HG02610 (cell line): ENCODE data around the gene IQCN.

Experiments
- ATAC-seq: cut with Tn5 transposase; IDR thresholded peaks from one replicate; pipeline ENCODE4 v1.9.1; 2021; ENCODE audit warnings: mild to moderate bottlenecking, moderate library complexity; ENCODE audit not compliant: unreplicated experiment

The IQCN gene

DNA sequence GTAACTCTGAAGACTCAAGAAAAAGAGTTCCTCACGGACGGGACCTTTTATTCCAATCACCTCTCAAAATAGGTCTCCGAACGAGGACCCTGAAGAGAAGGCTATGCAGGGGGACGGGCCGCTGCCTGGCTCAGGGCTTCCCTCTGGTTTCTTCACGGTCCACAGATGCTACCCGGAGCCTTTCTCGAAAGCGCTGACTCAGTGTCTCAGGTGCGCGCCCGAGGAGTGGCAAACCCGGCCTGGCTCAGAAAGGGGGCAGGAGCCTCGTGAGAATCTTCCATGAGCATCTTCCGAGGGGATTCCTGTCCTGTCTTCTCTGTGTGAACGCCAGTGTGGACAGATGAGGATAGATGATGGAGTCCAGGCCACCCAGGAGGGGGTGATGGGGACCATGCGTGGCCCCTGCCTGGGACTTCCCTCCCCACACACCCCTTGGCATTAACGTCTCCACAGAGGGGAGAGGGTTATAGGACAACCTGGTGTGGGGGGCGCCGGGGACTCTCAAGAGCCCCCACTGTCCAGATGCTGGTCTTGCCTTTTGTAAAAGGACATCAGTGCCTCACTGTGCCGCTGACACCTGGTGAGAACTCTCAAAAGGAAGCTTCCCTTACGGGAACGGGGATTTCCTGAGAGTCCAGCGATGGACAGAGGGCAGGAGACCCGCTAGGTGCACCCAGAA is 32.1 kb upstream of the IQCN start:
- ATAC-seq: no peak

DNA sequence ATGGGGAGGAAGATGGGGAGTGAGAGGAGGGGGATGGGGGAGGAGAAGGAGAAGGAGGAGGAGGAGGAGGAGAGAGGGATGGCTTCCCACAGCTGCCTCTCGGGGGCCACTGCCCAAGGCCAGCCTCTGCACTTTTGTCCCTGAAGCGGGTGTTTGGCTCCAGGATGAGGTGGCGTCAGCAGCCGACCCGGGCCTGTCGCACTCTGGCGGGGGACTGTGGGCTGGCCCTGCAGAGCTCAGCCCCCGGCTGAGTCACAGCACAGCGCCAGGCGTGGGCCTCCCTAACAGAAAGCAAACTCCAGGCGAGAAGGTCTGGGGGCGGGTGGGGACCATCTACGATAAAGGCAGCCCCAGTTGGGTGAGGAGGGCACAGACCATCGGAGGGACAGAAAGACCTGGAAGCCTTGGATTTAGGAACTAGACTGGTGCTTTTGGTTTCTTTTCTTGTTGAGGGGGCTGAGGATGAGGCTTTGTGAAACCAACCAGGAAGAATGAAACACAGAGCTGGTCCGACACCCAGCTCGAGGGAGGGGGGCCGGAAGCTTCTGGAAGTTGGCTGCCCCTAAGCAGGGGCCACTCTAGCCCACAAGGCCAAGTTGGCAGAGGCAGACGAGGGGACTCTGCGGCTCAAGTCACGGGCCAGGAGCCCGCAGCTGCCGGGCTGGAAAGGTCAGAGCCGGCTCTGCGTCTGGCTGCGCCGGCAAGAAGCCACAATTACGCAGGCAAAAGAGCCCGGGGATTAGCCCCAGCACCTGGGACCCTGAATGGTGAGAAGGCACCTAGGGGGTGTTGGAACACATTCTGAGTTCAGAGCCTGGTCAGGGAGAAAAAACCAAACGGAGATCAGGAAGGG is 30.4 kb upstream of the IQCN start:
- ATAC-seq: peak; percentile 50

DNA sequence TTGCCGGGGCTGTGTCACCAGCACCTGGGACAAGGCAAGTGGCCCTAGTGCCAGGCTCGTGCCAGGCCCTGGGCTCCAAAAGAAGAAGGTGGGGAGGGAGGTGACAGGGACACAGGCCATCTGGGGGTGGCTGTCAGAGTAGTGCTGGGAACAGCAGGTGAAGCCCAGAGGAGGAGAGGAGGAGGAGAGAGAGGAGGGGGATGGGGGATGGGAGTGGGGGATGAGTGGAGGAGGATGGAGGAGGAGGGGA is 29.9 kb upstream of the IQCN start:
- no peak for ATAC-seq

DNA sequence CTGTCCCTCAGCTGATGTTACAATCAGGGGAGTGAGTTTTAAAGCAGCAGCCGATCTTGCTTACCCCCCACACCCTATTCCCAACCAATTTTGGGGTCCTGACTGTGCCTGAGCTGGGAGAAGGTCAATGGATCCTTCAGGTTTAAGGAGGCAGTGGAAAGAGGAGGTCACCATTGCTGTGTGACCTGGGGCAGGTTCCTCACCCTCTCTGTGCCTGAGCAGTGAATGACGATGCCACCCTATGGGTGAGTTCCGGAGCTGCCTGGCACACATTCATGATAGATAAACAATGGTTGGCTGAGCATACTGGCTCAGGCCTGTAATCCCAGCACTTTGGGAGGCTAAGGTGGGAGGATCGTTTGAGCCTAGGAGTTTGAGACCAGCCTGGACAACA is 27.5 kb upstream of the IQCN start:
- no peak for ATAC-seq

DNA sequence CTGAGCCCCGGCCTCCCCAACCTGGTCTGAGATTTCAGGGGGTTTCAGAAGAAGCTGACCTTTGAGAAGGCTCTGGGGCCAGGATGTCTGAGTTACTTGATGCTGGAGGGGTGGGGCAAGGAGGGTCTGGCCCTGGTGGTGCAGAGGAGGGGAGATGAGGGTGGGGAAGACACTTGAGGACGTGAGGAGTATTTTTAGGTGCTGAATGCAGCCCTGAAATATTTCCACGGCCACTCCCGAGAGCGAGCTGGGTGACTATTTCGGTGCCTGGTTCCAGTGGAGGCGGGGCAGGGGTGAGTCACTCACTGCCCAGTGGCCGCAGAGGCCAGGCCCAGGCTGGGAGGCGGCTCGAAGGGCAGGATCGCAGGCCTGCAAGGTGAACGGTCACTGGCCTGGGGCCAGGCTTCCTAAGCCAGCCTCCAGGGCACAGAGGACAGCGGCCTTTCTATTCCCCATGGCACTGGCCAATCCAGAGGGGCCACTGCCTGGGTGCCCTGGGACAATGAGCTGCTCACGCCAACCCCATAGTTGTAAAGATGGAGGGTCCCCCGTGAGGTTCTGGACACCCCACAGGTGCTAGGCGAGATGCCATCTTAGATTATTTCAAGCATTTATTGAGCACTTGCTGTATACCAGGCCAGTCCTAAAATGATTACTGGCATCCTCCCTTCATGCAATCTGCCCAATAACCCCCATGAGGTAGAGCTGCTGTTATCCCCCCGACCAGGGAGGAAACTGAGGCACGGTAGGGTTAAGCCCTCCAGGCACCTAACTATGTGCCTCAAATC is 26.9 kb upstream of the IQCN start:
- ATAC-seq: no peak

DNA sequence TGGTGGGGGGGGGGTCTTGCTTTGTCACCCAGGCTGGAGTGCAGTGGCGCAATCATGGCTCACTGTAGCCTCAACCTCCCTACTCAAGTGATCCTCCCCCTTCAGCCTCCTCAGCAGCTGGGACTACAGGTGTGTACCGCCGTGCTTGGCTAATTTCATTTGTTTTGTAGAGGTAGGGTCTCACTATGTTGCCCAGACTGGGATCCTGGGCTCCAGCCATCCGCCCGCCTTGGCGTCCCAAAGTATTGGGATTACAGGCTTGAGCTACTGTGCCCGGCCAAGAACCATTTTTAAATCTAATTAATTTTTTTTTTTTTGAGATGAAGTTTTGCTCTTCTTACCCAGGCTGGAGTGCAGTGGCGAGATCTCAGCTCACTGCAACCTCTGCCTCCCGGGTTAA is 25.4 kb upstream of the IQCN start:
- no peak for ATAC-seq

DNA sequence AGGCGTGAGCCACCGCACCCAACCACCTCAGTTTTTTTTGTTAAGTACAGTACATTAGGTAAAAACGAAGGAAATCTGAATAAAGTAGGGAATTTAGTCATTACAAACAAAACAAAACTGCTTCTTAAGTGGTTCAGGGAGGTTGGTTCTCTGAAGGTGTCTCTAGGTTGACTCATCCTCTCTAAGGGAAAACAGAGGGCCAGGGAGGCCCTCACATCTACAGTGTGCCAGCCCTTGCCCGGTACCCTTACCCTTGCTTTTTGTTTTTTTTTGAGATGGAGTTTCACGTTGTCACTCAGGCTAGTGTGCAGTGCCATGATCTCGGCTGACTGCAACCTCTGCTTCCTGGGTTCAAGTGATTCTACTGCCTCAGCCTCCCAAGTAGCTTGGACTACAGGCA is 24.3 kb upstream of the IQCN start:
- no peak for ATAC-seq

DNA sequence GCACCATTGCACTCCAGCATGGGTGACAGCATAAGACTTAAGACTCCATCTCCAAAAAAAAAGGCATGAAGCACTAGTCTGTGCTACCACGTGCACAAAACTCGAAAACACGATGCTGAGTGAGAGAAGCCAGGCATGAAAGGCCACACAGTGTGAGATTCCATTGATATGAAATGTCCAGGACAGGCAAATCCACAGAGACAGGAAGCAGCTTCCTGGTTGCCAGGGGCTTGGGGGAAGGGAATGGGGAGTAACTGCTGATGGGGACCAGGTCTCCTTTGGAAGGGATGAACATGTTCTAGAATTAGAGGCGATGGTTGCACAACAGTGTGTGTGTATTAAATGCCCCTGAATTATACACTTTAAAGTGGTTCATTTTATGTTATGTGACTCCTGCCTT is 23.1 kb upstream of the IQCN start:
- ATAC-seq: no peak

DNA sequence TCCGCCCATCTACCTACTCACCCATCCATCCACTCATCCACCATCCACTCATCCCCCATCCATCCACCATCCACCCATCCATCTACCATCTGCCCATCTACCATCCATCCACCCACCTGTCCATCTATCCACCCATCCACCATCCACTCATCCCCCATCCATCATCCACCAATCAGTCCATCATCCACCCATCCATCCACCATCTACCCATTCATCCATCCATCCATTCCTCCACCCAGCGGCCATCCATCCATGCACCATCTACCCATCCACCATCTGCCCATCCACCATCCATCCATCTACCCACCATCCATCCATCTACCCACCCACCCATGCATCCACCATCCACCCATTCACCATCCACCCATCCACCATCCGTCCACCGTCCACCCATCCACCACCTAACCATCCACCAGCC is 20.8 kb upstream of the IQCN start:
- ATAC-seq: no peak

DNA sequence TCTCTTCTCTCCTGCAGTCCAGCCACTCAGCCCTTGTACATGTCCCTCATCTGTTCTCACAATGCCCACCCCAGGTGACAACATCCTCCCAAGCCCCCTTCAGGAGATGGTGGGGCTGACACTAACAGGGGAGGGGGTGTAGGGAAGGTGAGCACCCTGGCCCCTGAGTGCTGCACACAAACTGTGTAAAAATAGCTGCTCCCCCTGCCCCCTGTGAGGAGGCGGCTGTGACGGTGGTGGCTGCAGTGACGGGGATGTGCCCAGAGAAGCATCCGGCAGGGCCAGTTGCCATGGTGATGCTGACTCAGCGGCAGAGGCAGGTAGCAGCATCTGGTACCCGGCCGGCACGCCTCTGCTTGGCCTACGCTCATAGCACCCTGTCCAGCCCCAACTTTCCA is 20.2 kb upstream of the IQCN start:
- ATAC-seq: no peak

DNA sequence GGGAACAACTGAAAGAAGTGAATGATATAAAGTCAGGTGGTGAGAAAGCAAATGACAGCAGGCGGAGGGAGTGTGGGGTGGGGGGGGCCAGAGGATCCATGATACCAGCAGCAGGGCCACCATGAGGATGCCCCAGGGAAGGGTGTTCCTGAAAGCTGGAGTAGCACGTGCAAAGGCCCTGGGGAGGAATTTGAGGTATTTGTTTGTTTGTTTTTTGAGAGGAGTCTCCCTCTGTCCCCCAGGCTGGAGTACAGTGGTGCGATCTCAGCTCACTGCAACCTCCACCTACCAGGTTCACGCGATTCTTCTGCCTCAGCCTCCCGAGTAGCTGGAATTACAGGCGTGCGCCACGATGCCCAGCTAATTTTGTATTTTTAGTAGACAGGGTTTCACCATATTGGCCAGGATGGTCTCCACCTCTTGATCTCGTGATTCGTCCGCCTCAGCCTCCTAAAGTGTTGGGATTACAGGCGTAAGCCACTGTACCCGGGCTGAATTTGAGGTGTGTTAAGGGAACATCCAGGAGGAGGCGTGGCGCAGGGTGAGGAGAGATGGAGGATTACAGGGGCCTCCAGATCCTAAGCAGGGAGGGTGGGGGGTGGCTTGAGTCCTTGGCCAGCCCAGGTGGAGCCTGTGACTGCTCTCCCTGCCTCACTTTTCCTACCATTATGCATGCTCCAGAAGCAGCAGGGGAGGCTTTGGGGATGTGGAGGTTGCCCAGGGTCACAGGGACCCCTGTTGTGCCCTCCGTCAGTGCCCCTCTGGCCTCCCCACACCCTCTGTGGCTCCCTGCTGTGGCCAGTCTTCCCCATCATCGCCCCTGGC is 19.6 kb upstream of the IQCN start:
- no peak for ATAC-seq

DNA sequence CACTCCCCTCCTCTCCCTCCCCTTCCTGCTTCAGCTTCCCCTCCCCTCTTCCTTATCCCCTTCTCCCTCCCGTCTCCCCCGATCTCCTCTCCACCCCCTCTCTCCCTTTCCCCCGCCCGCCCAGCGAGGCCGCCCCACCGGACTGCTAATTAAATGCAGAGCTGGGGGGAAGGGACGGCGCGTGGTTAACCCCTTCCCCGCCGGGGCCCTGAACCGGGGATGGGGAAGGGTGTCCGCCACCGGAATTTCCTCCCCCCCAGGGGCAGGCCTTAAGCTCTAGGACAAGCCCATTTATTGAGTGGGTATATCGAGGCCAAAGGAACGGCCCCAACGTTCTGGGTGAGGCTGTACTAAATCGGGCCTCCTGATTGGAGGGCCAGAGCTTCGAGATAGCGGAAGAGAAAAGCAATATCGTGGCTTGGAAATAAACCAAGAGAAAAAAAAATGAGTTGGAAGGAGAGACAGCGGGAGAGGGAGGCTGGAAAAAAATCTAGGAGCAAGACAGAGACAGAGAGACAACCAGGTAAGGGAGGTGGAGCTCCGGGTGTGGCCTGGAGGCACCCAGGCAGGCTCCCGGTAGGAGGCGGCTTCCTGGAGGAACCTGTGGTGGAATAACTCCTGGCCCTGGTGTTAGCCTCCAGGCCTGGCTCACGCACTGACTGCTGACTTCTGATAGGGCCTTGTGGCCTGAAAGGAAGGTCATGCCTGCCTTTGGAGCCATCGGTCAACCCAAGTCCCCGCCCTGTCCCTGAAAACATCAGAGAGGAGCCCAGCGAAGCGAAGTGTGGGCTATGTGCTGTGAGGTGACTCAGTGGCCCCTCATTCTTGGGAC is 18.8 kb upstream of the IQCN start:
- no peak for ATAC-seq

DNA sequence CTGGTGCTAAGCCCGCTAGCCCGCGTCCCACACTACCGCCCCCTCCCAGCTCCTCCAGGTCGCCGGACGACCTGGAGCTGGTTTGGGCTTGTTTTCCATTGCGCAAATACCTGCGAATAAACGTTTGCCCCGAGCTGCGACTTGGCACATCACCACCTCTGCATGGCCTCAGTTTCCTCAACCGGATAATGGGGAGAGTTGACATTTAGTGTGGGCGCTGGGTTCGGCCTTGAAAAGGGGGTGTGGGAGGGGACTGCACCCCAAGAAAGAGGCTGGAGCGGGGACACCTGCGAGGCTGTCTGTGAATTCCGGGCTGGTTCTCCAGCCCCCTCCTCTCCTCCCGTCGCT is 18.2 kb upstream of the IQCN start:
- ATAC-seq: no peak

DNA sequence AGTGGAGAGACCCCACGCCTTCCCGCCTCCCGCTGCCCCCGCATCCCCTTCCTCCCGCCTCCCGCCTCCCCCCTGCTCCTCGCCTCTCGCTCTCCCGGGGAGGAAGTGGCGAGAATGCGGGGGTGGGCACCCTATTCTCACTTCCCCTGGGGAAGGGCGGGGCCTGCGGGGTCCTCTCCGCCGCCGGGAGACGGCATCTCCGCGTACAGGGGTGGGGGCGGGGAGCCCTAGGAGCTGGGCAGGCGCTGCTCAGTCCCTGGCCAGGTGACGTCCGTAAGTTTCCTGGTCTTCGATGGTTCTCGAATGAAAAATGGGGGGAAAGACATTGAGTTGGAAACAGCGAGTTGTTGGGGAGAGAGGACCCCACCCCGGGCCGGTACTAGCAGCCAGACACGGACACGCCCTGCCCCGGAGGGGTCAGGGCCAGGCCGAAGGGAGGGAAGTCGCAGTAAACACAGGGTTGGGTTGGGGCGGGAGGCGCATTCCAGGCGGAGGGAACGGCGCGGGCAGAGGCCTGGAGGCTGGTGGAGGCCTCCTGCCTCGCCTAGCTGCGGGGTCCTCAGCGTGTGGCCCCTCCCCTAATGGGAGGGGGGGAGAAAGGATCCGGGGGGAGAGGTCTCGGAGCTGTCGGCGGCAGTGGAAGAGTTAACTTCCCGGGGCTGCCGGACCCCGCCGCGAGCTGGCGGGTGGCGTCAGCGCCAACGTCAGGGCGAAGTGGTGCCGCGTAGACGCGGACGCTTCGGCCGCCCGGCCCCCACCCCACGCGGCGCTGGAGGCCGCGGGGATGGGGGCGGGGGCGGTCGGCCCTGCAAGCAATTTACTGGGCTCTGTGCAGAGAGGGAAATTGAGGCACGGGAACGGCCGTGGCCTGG is 17.6 kb upstream of the IQCN start:
- ATAC-seq: peak; percentile 34

DNA sequence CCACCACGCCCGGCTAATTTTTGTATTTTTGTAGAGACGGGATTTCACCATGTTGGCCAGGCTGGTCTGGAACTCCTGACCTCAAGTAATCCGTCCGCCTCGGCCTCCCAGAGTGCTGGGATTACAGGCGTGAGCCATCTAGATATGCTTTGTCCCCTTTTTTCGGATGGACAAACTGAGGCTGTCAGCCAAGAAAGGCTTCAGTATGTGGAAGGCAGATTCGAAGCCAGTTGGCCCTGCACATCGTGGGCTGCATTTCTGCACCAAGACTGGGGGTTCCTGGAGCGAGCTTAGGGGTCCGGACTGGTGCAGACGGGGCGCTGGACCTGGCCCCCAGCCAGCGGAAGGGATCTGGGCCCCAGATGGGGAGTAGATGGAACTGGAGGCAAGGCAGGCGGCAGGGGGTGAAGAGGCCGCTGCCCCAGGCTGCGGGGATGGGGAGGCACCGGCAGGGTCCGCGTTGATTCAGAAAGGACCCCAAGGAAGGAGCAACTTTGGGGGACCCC is 16.8 kb upstream of the IQCN start:
- ATAC-seq: no peak

DNA sequence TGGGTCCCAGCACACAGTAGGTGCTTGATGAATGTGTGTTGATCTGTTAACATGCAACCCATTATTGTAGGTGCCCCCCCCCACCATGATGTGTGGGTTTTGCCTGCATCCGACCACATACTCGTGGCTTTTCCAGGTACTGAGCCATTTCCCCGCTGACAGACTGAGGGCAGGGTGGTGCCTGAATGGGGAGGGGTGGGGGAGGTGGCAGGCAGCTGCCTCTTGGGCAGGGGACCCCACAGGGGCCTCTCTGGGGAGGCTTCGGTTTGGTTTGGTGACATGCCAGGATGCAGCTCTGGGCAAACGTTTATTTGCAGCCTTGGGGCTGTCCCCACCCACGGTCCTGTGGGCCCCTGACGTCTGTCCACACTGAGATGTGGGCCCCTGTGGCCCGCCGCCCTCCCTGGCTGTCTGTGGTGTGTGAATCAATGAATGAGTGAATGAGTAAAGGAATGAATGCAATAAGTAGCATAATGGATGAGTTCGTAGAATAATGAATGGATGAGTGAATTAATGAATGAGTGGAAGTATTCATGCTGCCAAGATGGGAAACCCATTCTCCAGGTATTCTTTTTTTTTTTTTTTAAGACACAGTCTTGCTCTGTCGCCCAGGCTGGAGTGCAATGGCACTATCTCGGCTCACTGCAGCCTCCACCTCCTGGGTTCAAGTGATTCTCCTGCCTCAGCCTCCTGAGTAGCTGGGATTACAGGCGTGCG is 16.2 kb upstream of the IQCN start:
- no peak for ATAC-seq

DNA sequence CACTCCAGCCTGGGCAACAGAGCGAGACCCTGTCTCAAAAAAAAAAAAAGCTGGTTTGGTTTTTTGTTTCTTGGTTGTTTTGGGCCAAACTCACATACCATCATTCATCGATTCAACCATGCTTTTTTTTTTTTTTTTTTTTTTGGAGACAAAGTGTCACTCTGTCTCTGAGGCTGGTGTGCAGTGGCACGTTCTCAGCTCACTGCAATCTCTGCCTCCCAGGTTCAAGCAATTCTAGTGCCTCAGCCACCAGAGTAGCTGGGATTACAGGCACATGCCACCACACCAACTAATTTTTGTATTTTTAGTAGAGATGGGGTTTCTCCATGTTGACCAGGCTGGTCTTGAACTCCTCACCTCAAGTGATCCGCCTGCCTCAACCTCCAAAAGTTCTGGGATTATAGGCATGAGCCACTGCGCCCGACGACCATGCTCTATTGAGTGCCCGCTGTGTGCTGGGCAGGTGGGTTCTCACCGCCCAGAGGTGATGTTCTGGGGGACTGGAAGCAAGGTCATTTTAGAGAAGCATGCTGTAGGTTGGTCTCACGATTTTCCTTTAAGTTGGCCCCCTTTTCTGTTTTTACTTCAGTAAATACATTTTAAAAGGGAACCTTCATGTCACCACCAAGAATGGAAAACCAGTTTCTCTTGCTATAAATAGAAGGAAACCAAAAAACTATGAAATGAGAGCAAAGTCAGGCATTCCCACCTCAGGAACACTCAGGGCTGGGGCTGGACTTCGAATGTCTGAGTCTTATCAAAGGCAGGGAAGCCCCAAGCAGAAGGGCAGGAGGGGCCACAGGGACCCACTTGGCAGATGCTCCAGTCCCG is 15.4 kb upstream of the IQCN start:
- no peak for ATAC-seq
